Activated T-cell treated with anti-CD3 and anti-CD28 coated beads, Interleukin-2, amount 50 U/mL, for 24 hours (primary cell): ENCODE measurements around the gene ERN2.

Experiments used
- DNase-seq: peaks from one replicate; pipeline ENCODE4 v3.0.0-alpha.2; 2020
- H3K27ac Mint-ChIP-seq: 2 replicates; pipeline ENCODE4 v1.8.0; 2020; ENCODE audit warnings: mild to moderate bottlenecking, mixed read lengths
- H3K27me3 Mint-ChIP-seq: 2 replicates; pipeline ENCODE4 v1.8.0; 2020; ENCODE audit warnings: mixed read lengths
- H3K36me3 Mint-ChIP-seq: 2 replicates; pipeline ENCODE4 v1.8.0; 2020; ENCODE audit warnings: low read depth, mixed read lengths
- H3K4me1 Mint-ChIP-seq: 2 replicates; pipeline ENCODE4 v1.8.0; 2020; ENCODE audit warnings: low read depth, mixed read lengths
- H3K4me3 Mint-ChIP-seq: 2 replicates; pipeline ENCODE4 v1.8.0; 2020; ENCODE audit warnings: mild to moderate bottlenecking, moderate library complexity, mixed read lengths
- H3K9me3 Mint-ChIP-seq: 2 replicates; pipeline ENCODE4 v1.8.0; 2020; ENCODE audit warnings: mixed read lengths

ERN2 gene

GRCh38 chr16:23687034-23687808 lies 25.8 kb downstream of the ERN2 start:
- Mint-ChIP-seq H3K4me3 (no peak overlapping the region), H3K27ac (no peak overlapping the region), H3K27me3 (no peaks in the 10 kb centered on the region), H3K9me3 (no peaks in the 10 kb centered on the region), H3K36me3 (peaks cover 95% of the 10 kb centered on the region), H3K4me1 (no peaks in the 10 kb centered on the region)
- no peak for DNase-seq

- Mint-ChIP-seq H3K4me1 (peaks cover 12% of the 10 kb centered on the region), H3K9me3 (no peaks in the 10 kb centered on the region), H3K27ac (no peak overlapping the region), H3K4me3 (no peak overlapping the region), H3K36me3 (peaks cover 93% of the 10 kb centered on the region), H3K27me3 (no peaks in the 10 kb centered on the region)
- no peak for DNase-seq
Observed at GRCh38 chr16:23683487-23683886, 29.5 kb downstream of the ERN2 start.

- peaks cover 80% of the 10 kb centered on the region for H3K36me3 Mint-ChIP-seq
- H3K27ac Mint-ChIP-seq: no peak overlapping the region
- peaks cover 18% of the 10 kb centered on the region for H3K4me1 Mint-ChIP-seq
- no peak for DNase-seq
- H3K4me3 Mint-ChIP-seq: no peak overlapping the region
- H3K27me3 Mint-ChIP-seq: no peaks in the 10 kb centered on the region
- H3K9me3 Mint-ChIP-seq: no peaks in the 10 kb centered on the region
Observed at GRCh38 chr16:23682181-23682580, 30.8 kb downstream of the ERN2 start.

- DNase-seq: no peak
- H3K27me3 Mint-ChIP-seq: no peaks in the 10 kb centered on the region
- no peak overlapping the region for H3K27ac Mint-ChIP-seq
- peak overlapping the region; percentile 88 for H3K4me3 Mint-ChIP-seq
- peaks cover 69% of the 10 kb centered on the region for H3K36me3 Mint-ChIP-seq
- H3K9me3 Mint-ChIP-seq: no peaks in the 10 kb centered on the region
- peaks cover 18% of the 10 kb centered on the region for H3K4me1 Mint-ChIP-seq
Observed at GRCh38 chr16:23679986-23680336, 33.1 kb downstream of the ERN2 start.

- peaks cover 71% of the 10 kb centered on the region for H3K36me3 Mint-ChIP-seq
Observed at GRCh38 chr16:23679274-23679985, 33.6 kb downstream of the ERN2 start.

GRCh38 chr16:23678430-23679273 lies 34.4 kb downstream of the ERN2 start, which contains the start of gene PLK1:
TSS of gene PLK1 (plus strand) at chr16:23678889. CDS start at chr16:23678933, 44 bp downstream.
- Mint-ChIP-seq H3K27ac (peak within 1 kb of the TSS; percentile 71), H3K36me3 (peaks cover 71% of the 10 kb centered on the region), H3K4me1 (peaks cover 18% of the 10 kb centered on the region), H3K9me3 (no peaks in the 10 kb centered on the region), H3K27me3 (no peaks in the 10 kb centered on the region), H3K4me3 (peak within 1 kb of the TSS; percentile 88)
- peak; percentile 84 for DNase-seq

More at GRCh38 chr16:23679274-23679985, 33.6 kb downstream of the ERN2 start:
- no peak for DNase-seq
- no peaks in the 10 kb centered on the region for H3K9me3 Mint-ChIP-seq
- peaks cover 18% of the 10 kb centered on the region for H3K4me1 Mint-ChIP-seq
- peak overlapping the region; percentile 53 for H3K27ac Mint-ChIP-seq
- no peaks in the 10 kb centered on the region for H3K27me3 Mint-ChIP-seq
- H3K4me3 Mint-ChIP-seq: peak overlapping the region; percentile 88

GRCh38 chr16:23676924-23677480 lies 36.0 kb downstream of the ERN2 start:
- Mint-ChIP-seq H3K4me3 (no peak overlapping the region), H3K9me3 (no peaks in the 10 kb centered on the region), H3K36me3 (peaks cover 68% of the 10 kb centered on the region), H3K4me1 (peaks cover 18% of the 10 kb centered on the region), H3K27ac (no peak overlapping the region), H3K27me3 (no peaks in the 10 kb centered on the region)
- DNase-seq: no peak

GRCh38 chr16:23673971-23674614 lies 38.9 kb downstream of the ERN2 start:
- H3K36me3 Mint-ChIP-seq: peaks cover 66% of the 10 kb centered on the region

GRCh38 chr16:23670137-23670776 lies 42.8 kb downstream of the ERN2 start:
- no peaks in the 10 kb centered on the region for H3K9me3 Mint-ChIP-seq
- peaks cover 25% of the 10 kb centered on the region for H3K4me1 Mint-ChIP-seq
- DNase-seq: peak; percentile 45
- H3K27ac Mint-ChIP-seq: peak overlapping the region; percentile 79
- peaks cover 94% of the 10 kb centered on the region for H3K36me3 Mint-ChIP-seq
- H3K4me3 Mint-ChIP-seq: no peak overlapping the region
- no peaks in the 10 kb centered on the region for H3K27me3 Mint-ChIP-seq

More at GRCh38 chr16:23673971-23674614, 38.9 kb downstream of the ERN2 start:
- DNase-seq: no peak
- Mint-ChIP-seq H3K4me1 (peaks cover 28% of the 10 kb centered on the region), H3K27me3 (no peaks in the 10 kb centered on the region), H3K4me3 (no peak overlapping the region), H3K9me3 (no peaks in the 10 kb centered on the region), H3K27ac (no peak overlapping the region)

- no peaks in the 10 kb centered on the region for H3K27me3 Mint-ChIP-seq
- peaks cover 28% of the 10 kb centered on the region for H3K4me1 Mint-ChIP-seq
- H3K36me3 Mint-ChIP-seq: peaks cover 95% of the 10 kb centered on the region
- H3K4me3 Mint-ChIP-seq: no peak overlapping the region
- H3K27ac Mint-ChIP-seq: no peak overlapping the region
- no peak for DNase-seq
- no peaks in the 10 kb centered on the region for H3K9me3 Mint-ChIP-seq
Observed at GRCh38 chr16:23668873-23669272, 44.1 kb downstream of the ERN2 start.

GRCh38 chr16:23668225-23668624 lies 44.8 kb downstream of the ERN2 start:
- no peak overlapping the region for H3K27ac Mint-ChIP-seq
- H3K4me1 Mint-ChIP-seq: peaks cover 32% of the 10 kb centered on the region
- H3K9me3 Mint-ChIP-seq: no peaks in the 10 kb centered on the region
- H3K4me3 Mint-ChIP-seq: no peak overlapping the region
- no peak for DNase-seq
- peaks cover 94% of the 10 kb centered on the region for H3K36me3 Mint-ChIP-seq
- H3K27me3 Mint-ChIP-seq: no peaks in the 10 kb centered on the region

- DNase-seq: no peak
- Mint-ChIP-seq H3K36me3 (peaks cover 97% of the 10 kb centered on the region), H3K9me3 (no peaks in the 10 kb centered on the region), H3K4me1 (peaks cover 34% of the 10 kb centered on the region), H3K4me3 (no peak overlapping the region), H3K27me3 (no peaks in the 10 kb centered on the region), H3K27ac (no peak overlapping the region)
Observed at GRCh38 chr16:23667355-23667659, 45.7 kb downstream of the ERN2 start.

- DNase-seq: no peak
- no peak overlapping the region for H3K4me3 Mint-ChIP-seq
- peaks cover 97% of the 10 kb centered on the region for H3K36me3 Mint-ChIP-seq
- no peaks in the 10 kb centered on the region for H3K27me3 Mint-ChIP-seq
- H3K27ac Mint-ChIP-seq: no peak overlapping the region
- H3K9me3 Mint-ChIP-seq: no peaks in the 10 kb centered on the region
- H3K4me1 Mint-ChIP-seq: peaks cover 34% of the 10 kb centered on the region
Observed at GRCh38 chr16:23666571-23667354, 46.3 kb downstream of the ERN2 start.
